ENCODE results near the gene JAK3. TPM values are rescaled to one million over a fixed set of nuclear protein-coding genes. Genes with fewer than 3 reads are reported as not detected.
A peak's percentile ranks its signal among the peaks of the same experiment; 100 is the strongest.
"Not testable (repeated sequence)": the region's sequence is repeated elsewhere in the genome, so short reads cannot be mapped to it uniquely, and the experiment has no call there.

The JAK3 gene
- total RNA-seq, 1 experiment from 2014 or later: 0.37 TPM

DNA sequence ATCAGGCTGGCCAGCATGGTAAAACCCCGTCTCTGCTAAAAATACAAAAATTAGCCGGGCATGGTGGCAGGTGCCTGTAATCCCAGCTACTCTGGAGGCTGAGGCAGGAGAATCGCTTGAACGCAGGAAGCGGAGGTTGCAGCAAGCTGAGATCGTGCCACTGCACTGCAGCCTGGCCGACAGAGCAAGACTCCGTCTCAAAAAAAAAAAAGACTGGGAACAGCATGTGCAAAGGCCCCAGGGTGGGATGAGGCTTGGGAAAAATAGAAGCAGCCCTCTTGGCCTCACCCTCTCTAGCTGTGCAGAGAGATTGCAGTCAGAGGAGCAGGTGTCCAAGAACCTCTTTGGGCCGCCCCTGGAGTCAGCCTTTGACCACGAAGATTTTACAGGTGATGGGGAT, 69.9 kb downstream of the JAK3 start:
- not testable (repeated sequence) for DNase-seq (ENCODE audit: low spot score)

DNA sequence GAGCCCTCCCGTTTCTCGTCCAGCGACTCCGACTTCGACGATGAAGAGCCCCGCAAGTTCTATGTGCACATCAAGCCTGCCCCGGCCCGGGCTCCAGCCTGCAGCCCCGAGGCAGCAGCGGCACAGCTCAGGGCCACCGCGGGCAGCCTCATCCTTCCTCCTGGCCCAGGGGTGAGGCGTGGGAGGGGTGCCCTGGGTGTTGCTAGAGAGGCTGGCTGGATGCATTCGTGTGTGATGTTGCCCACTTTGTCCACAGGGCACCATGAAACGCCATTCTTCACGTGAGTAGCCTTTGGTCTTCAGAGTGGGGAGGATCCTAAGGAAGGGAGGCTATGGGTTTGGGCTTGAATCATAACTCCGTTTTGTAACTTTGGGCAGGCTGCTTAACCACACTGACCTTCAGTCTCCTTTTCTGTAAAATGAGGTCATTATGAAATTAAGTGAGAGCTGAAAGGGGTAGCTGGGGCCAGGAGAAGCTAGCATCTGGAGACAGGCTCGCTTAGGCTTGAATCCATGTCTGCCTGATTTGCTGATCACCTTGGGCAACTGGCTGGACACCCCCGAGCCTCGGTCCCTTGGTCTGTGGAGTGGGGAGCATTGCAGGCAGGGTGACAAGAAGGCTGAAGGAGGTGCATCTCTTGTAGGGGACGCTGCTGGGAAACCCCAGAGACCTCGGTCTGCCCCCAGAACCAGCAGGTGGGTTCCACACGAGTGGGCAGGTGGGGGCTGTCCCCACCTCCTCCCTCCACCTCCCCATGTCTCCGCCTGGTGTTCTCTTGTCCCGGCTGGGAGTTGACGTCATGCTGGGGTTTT, 71.6 kb downstream of the JAK3 start:
- no peak for DNase-seq (ENCODE audit: low spot score)

DNA sequence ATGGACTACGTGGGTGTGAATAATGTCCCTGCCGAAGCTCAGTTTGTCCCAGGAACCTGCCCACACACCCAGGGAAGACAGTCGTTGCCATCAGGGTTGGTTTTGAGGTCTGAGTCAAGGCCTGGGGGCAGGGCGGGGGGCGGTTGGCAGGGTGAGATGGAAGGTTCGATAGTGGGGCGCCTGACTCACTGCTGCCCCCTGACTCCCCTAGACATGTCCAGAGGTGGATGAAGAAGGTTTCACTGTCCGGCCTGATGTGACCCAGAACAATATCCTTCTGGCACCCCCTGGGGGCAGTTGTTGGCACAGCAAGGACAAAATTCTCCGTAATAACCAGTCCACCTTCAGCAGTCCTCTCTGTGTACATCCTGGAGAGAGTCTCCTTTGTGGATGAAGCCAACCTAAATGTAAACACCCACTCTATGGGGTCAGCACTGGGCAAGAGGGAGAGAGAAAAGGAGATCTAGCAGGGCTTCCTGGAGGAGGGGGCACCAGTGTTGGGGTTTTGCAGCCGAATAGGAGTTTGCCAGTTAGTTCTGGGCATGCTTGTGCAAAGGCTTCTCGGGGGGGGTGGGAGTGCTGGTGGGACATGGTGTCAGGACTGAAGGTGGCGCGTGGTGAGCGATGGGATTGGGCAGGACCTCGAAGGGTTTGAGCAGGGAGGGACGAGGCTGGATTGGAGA, 72.4 kb downstream of the JAK3 start:
- peak; percentile 52 for DNase-seq (ENCODE audit: low spot score)

Other genes starting within 250 kb of the JAK3 start
- 0.04 TPM in 1 of 2 replicates, not detected in the other for gene UNC13A, start 159.6 kb downstream of the JAK3 start, total RNA-seq (2014; rRNA removed; shearing (Covaris generic))
- 6.7 and 14.6 TPM in 2 replicates for gene MAP1S, start 128.5 kb downstream of the JAK3 start, total RNA-seq (2014; rRNA removed; shearing (Covaris generic))
- gene FCHO1, start 96.5 kb downstream of the JAK3 start, total RNA-seq (2014; rRNA removed; shearing (Covaris generic)): 0.58 TPM in 1 of 2 replicates, not detected in the other
- not detected in 2 replicates for gene B3GNT3, start 52.8 kb downstream of the JAK3 start, total RNA-seq (2014; rRNA removed; shearing (Covaris generic))
- gene INSL3, start 26.5 kb downstream of the JAK3 start, total RNA-seq (2014; rRNA removed; shearing (Covaris generic)): not detected in 2 replicates
- 1,138 and 1,297 TPM in 2 replicates for gene RPL18A, start 11.9 kb upstream of the JAK3 start, total RNA-seq (2014; rRNA removed; shearing (Covaris generic))
- not detected in 2 replicates for gene SLC5A5, start 24.0 kb upstream of the JAK3 start, total RNA-seq (2014; rRNA removed; shearing (Covaris generic))
- 30.4 and 36.6 TPM in 2 replicates for gene CCDC124, start 85.0 kb upstream of the JAK3 start, total RNA-seq (2014; rRNA removed; shearing (Covaris generic))
- gene KCNN1, start 119.1 kb upstream of the JAK3 start, total RNA-seq (2014; rRNA removed; shearing (Covaris generic)): 0.49 and 1.7 TPM in 2 replicates
- 8.7 and 9.3 TPM in 2 replicates for gene ARRDC2, start 160.2 kb upstream of the JAK3 start, total RNA-seq (2014; rRNA removed; shearing (Covaris generic))
- gene IL12RB1, start 239.0 kb upstream of the JAK3 start, total RNA-seq (2014; rRNA removed; shearing (Covaris generic)): 2.4 TPM in 2 replicates
- 2.4 and 3.1 TPM in 2 replicates for gene MAST3, start 249.8 kb upstream of the JAK3 start, total RNA-seq (2014; rRNA removed; shearing (Covaris generic))

Data from H4 (cell line).